WERI-Rb-1 (cell line): Measurements from ENCODE around the gene PRKCA.

Experiments used
- DNase-seq: peaks from one replicate; pipeline ENCODE4 v3.0.0-alpha.2; 2020
- H3K27ac ChIP-seq: fragments of 250-450 bp; sonication (Bioruptor Pico); 2 replicates; pipeline ENCODE4 v1.5.1; 2020; ENCODE audit warnings: mild to moderate bottlenecking, moderate library complexity
- H3K27me3 ChIP-seq: fragments of 250-450 bp; sonication (Bioruptor Pico); 2 replicates; pipeline ENCODE4 v1.5.1; 2021; ENCODE audit warnings: mild to moderate bottlenecking, low read depth, moderate library complexity; ENCODE audit not compliant: insufficient read depth, severe bottlenecking
- H3K36me3 ChIP-seq: fragments of 250-450 bp; sonication (Bioruptor Pico); 2 replicates; pipeline ENCODE4 v1.5.1; 2020; ENCODE audit warnings: mild to moderate bottlenecking, moderate library complexity
- H3K4me3 ChIP-seq: 2 replicates; pipeline ENCODE4 v1.5.1; 2011; ENCODE audit warnings: low read depth, mild to moderate bottlenecking, control low read depth, low read length
- H3K9me3 ChIP-seq: fragments of 250-450 bp; sonication (Bioruptor Pico); 2 replicates; pipeline ENCODE4 v1.5.1; 2021; ENCODE audit warnings: mild to moderate bottlenecking, moderate library complexity; ENCODE audit not compliant: severe bottlenecking
- TF ChIP-seq, protein P1 (sequence below): IDR thresholded peaks from 2 replicates; pipeline ENCODE4 v1.5.1; 2011; ENCODE audit warnings: low read depth, mild to moderate bottlenecking, control low read depth, inconsistent platforms, low read length

PRKCA gene

DNA sequence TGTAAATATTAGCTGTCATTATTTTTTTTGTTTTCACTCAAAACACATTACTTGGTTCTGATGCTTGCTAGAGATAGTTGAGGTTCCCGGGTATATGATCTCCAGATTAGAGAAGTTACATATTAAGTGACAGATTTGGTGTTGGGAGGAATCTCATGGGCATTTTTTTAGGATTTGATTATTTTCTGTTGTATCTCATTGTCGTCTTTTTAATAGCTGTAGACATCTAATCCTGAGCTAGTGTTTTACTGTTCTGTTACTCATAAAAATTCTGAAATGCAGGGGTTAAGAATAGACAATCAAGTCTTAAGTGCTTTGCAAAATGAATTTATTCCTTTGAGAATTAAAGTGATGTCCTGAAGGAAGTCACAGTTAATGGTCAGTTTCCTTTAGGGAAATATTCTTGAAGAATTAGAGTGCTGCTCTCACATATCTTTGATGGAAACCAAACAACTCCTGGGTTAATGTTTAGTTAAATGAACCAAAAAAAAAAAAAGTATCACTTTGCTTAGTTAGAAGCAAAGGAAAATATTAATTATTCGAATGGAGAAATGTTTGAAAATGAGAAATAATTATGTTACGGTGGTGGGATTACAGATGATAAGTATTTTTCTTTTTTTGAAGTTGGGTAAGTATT is 280.8 kb downstream of the PRKCA start:
- no peak for DNase-seq
- H3K36me3 ChIP-seq, result no peaks in the 10 kb centered on the region
- H3K4me3 ChIP-seq, result no peak overlapping the region

GRCh38 chr17:66584927-66585326 is 282.5 kb downstream of the PRKCA start:
- H3K4me3 ChIP-seq, result no peak overlapping the region
- TF ChIP-seq, protein P1, sequence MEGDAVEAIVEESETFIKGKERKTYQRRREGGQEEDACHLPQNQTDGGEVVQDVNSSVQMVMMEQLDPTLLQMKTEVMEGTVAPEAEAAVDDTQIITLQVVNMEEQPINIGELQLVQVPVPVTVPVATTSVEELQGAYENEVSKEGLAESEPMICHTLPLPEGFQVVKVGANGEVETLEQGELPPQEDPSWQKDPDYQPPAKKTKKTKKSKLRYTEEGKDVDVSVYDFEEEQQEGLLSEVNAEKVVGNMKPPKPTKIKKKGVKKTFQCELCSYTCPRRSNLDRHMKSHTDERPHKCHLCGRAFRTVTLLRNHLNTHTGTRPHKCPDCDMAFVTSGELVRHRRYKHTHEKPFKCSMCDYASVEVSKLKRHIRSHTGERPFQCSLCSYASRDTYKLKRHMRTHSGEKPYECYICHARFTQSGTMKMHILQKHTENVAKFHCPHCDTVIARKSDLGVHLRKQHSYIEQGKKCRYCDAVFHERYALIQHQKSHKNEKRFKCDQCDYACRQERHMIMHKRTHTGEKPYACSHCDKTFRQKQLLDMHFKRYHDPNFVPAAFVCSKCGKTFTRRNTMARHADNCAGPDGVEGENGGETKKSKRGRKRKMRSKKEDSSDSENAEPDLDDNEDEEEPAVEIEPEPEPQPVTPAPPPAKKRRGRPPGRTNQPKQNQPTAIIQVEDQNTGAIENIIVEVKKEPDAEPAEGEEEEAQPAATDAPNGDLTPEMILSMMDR, result no peak
- DNase-seq, result no peak
- H3K27ac ChIP-seq, result no peak overlapping the region
- no peaks in the 10 kb centered on the region for H3K27me3 ChIP-seq
- no peaks in the 10 kb centered on the region for H3K9me3 ChIP-seq
- H3K36me3 ChIP-seq, result no peaks in the 10 kb centered on the region

More for the DNA sequence above, 280.8 kb downstream of the PRKCA start:
- Histone ChIP-seq H3K27me3 (no peaks in the 10 kb centered on the region), H3K9me3 (no peaks in the 10 kb centered on the region), H3K27ac (no peak overlapping the region)
- TF ChIP-seq, protein P1, result no peak

GRCh38 chr17:66585472-66585871 is 283.1 kb downstream of the PRKCA start:
- no peak overlapping the region for H3K27ac ChIP-seq
- TF ChIP-seq, protein P1, result no peak
- no peaks in the 10 kb centered on the region for H3K9me3 ChIP-seq
- no peaks in the 10 kb centered on the region for H3K36me3 ChIP-seq
- no peaks in the 10 kb centered on the region for H3K27me3 ChIP-seq
- no peak for DNase-seq
- no peak overlapping the region for H3K4me3 ChIP-seq

DNA sequence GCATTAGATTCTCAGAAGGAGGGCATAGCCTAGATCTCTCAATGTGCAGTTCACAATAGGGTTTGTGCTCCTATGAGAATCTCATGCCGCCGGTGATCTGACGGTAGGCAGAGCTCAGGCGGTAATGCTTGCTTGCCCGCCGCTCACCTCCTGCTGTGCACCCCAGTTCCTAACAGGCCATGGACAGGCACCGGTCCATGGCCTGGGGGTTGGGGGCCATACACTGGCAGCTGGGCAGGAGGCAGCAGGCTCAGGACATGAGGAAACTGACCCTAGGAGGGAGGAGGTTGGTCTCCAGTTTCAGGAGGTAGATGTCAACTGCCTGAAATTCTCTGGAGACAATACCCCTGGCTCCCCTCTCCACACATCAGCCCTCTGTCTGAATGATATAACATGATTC is 287.5 kb downstream of the PRKCA start:
- H3K27me3 ChIP-seq, result no peaks in the 10 kb centered on the region
- no peak for DNase-seq
- no peaks in the 10 kb centered on the region for H3K36me3 ChIP-seq
- no peaks in the 10 kb centered on the region for H3K9me3 ChIP-seq
- H3K27ac ChIP-seq, result no peak overlapping the region
- TF ChIP-seq, protein P1, result no peak
- H3K4me3 ChIP-seq, result no peak overlapping the region

- H3K27ac ChIP-seq, result no peak overlapping the region
- H3K9me3 ChIP-seq, result no peaks in the 10 kb centered on the region
- H3K27me3 ChIP-seq, result no peaks in the 10 kb centered on the region
- H3K4me3 ChIP-seq, result no peak overlapping the region
- DNase-seq, result no peak
- no peaks in the 10 kb centered on the region for H3K36me3 ChIP-seq
- TF ChIP-seq, protein P1, result no peak
Measured at GRCh38 chr17:66593116-66593515, 290.7 kb downstream of the PRKCA start.

- TF ChIP-seq, protein P1, result no peak
- Histone ChIP-seq H3K36me3 (no peaks in the 10 kb centered on the region), H3K27me3 (no peaks in the 10 kb centered on the region), H3K4me3 (no peak overlapping the region), H3K9me3 (no peaks in the 10 kb centered on the region), H3K27ac (no peak overlapping the region)
- no peak for DNase-seq
Measured at GRCh38 chr17:66595893-66596292, 293.5 kb downstream of the PRKCA start.
